Gastroesophageal sphincter (tissue), 4 donors: ENCODE data around the gene SLC30A5. TPM values are rescaled to one million over a fixed set of nuclear protein-coding genes. Genes with fewer than 3 reads are reported as not detected.
"Not testable (repeated sequence)": the region's sequence is repeated elsewhere in the genome, so short reads cannot be mapped to it uniquely, and the experiment has no call there.

ENCODE experiments used
- ATAC-seq: fragments of 150-250 bp; one replicate; pipeline ENCODE4 v1.9.1; 2016; ENCODE audit warnings: mild to moderate bottlenecking, moderate library complexity
- H3K27ac ChIP-seq, 4 donors: fragments of 200-600 bp; sonication (generic) in 3 of 4; 1 replicate in 3 of 4; 2 replicates in 1 of 4; pipeline ENCODE4 v1.5.1; 2016 to 2019
- H3K27me3 ChIP-seq: fragments of 200-600 bp; sonication (generic); one replicate; pipeline ENCODE4 v1.5.1; 2019
- H3K36me3 ChIP-seq, 2 donors: fragments of 200-600 bp; sonication (generic); one replicate each; pipeline ENCODE4 v1.5.1; 2019; ENCODE audit warnings: control low read depth in 1 of 2
- H3K4me1 ChIP-seq, 3 donors: fragments of 200-600 bp; sonication (generic); 1 replicate in 2 of 3; 2 replicates in 1 of 3; pipeline ENCODE4 v1.5.1; 2016 to 2019; ENCODE audit warnings: control low read depth in 2 of 3
- H3K4me3 ChIP-seq, 2 donors: fragments of 200-600 bp; sonication (generic); one replicate each; pipeline ENCODE4 v1.5.1; 2019; ENCODE audit warnings: mild to moderate bottlenecking in 1 of 2, moderate library complexity in 1 of 2
- H3K9me3 ChIP-seq, 3 donors: fragments of 200-600 bp; sonication (generic); one replicate each; pipeline ENCODE4 v1.5.1; 2017 to 2019; ENCODE audit warnings: control low read depth in 2 of 3
- EP300 ChIP-seq: sonication (generic); formaldehyde crosslinking; IDR thresholded peaks from one replicate; pipeline ENCODE4 v1.6.1; 2017; ENCODE audit warnings: antibody characterized with exemption, mild to moderate bottlenecking
- POLR2A ChIP-seq, 2 donors: fragments of 450-650 bp; IDR thresholded peaks; one replicate each; pipeline ENCODE4 v1.6.1; 2017; ENCODE audit warnings: antibody characterized with exemption in 2 of 2, mild to moderate bottlenecking in 2 of 2, moderate library complexity in 1 of 2
- POLR2AphosphoS5 ChIP-seq: sonication (generic); formaldehyde crosslinking; IDR thresholded peaks from one replicate; pipeline ENCODE4 v1.6.1; 2017; ENCODE audit warnings: antibody characterized with exemption
- whole genome bisulfite sequencing, 2 donors: methylation state at CpG; one replicate each; pipeline ENCODE4 v1.1.5; 2018; ENCODE audit warnings: low coverage in 1 of 2; 5-methylcytosine and 5-hydroxymethylcytosine counted together
- total RNA-seq, 4 donors: library from RNA; depleted of rRNA; stranded (reverse); fragments of >200 nt; gene quantifications; one replicate each; pipeline ENCODE4 v1.1.0, GENCODE V29; 2016
- TF ChIP-seq, protein P1 (sequence below), 4 experiments: fragments of 200-600 bp in 2 of 4; fragments of 450-650 bp in 2 of 4; sonication (generic) in 1 of 4; IDR thresholded peaks; one replicate each; pipeline ENCODE4 v1.5.1; 2017 to 2019; ENCODE audit warnings: antibody characterized with exemption in 4 of 4, mild to moderate bottlenecking in 2 of 4, moderate library complexity in 2 of 4

The SLC30A5 gene
- total RNA-seq, 4 donors from 2014 or later, result 33.7 to 48.1 (median 36.1) TPM

DNA sequence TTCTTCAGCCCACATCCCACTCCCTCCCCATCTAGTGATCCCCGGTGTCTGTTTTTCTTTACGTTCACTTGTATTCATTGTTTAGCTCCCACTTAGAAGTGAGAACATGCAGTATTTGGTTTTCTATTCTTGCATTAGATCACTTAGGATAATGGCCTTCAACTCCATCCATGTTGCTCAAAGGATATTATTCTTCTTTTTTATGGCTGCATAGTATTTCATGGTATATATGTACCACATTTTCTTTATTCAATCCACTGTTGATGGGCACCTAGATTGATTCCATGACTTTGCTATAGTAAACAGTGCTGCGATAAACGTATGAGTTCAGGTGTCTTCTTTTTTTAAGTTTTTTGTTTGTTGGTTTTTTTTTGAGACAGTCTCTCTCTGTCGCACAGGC lies 44.0 kb downstream of the SLC30A5 start:
- no peak overlapping the region for H3K27ac ChIP-seq
- peaks cover 0 to 8% (median 3%) of the 10 kb centered on the region in 3 donors for H3K9me3 ChIP-seq
- TF ChIP-seq POLR2AphosphoS5, result no peak
- no peak for TF ChIP-seq EP300
- no peak for ATAC-seq
- WGBS, 2 donors, result 96% methylated on average over 3 to 5 of the region's 5 CpGs
- H3K4me1 ChIP-seq, result no peaks in the 10 kb centered on the region
- H3K36me3 ChIP-seq, result peaks cover 0 to 10% of the 10 kb centered on the region in 2 donors
- no peaks in the 10 kb centered on the region for H3K27me3 ChIP-seq
- no peak overlapping the region for H3K4me3 ChIP-seq

- ATAC-seq, result no peak
- no peak overlapping the region for H3K27ac ChIP-seq
- H3K4me3 ChIP-seq, result no peak overlapping the region
- H3K4me1 ChIP-seq, result no peaks in the 10 kb centered on the region
- peaks cover 0 to under 1% of the 10 kb centered on the region in 2 donors for H3K36me3 ChIP-seq
- WGBS, 2 donors, result 73 to 89% methylated on average over 1 of the region's 1 CpG
- H3K9me3 ChIP-seq, result peaks cover 0 to 8% (median 3%) of the 10 kb centered on the region in 3 donors
- H3K27me3 ChIP-seq, result no peaks in the 10 kb centered on the region
- no peak for TF ChIP-seq POLR2A (IDR thresholded peaks at IDR 0.05)
- TF ChIP-seq, protein P1, sequence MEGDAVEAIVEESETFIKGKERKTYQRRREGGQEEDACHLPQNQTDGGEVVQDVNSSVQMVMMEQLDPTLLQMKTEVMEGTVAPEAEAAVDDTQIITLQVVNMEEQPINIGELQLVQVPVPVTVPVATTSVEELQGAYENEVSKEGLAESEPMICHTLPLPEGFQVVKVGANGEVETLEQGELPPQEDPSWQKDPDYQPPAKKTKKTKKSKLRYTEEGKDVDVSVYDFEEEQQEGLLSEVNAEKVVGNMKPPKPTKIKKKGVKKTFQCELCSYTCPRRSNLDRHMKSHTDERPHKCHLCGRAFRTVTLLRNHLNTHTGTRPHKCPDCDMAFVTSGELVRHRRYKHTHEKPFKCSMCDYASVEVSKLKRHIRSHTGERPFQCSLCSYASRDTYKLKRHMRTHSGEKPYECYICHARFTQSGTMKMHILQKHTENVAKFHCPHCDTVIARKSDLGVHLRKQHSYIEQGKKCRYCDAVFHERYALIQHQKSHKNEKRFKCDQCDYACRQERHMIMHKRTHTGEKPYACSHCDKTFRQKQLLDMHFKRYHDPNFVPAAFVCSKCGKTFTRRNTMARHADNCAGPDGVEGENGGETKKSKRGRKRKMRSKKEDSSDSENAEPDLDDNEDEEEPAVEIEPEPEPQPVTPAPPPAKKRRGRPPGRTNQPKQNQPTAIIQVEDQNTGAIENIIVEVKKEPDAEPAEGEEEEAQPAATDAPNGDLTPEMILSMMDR (IDR thresholded peaks at IDR 0.05), result no peak
- TF ChIP-seq POLR2AphosphoS5, result no peak
- no peak for TF ChIP-seq EP300
These were observed 45.0 kb downstream of the SLC30A5 start for GRCh38 chr5:69138766-69139165.

- H3K27ac ChIP-seq, H3K9me3 ChIP-seq, H3K27me3 ChIP-seq, H3K36me3 ChIP-seq, ATAC-seq, H3K4me3 ChIP-seq, H3K4me1 ChIP-seq: not testable (repeated sequence)
- WGBS, 2 donors, result 95 to 100% methylated on average over 3 to 4 of the region's 4 CpGs
These were observed 46.4 kb downstream of the SLC30A5 start for GRCh38 chr5:69140239-69140638.

DNA sequence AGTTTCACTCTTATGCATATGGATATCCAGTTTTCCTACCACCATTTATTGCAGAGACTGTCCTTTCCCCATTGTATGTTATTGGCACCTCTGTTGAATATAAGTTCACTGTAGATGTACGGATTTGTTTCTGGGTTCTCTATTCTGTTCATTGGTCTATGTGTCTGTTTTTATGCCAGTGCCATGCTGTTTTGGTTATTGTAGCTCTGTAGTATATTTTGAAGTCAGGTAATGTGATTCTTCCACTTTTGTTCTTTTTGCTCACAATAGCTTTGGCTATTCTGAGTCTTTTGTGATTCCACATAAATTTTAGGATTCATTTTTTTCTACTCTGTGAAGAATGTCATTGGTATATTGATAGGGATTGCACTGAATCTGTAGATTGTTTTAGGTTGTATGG lies 47.0 kb downstream of the SLC30A5 start:
- no peaks in the 10 kb centered on the region for H3K4me1 ChIP-seq
- WGBS, 2 donors, result 83% methylated on average over 1 of the region's 1 CpG; no CpG with 5 or more reads in 1 of the 2 donors
- H3K4me3 ChIP-seq, result no peak overlapping the region
- no peak overlapping the region for H3K27ac ChIP-seq
- TF ChIP-seq, protein P1 (IDR thresholded peaks at IDR 0.05), result no peak
- TF ChIP-seq POLR2A (IDR thresholded peaks at IDR 0.05) (no peak), POLR2AphosphoS5 (no peak), EP300 (no peak)
- ATAC-seq, result no peak
- peaks cover 0 to 8% (median 3%) of the 10 kb centered on the region in 3 donors for H3K9me3 ChIP-seq
- H3K36me3 ChIP-seq, result no peaks in the 10 kb centered on the region
- no peaks in the 10 kb centered on the region for H3K27me3 ChIP-seq

- not testable (repeated sequence) for H3K27me3 ChIP-seq, H3K36me3 ChIP-seq, H3K9me3 ChIP-seq, H3K4me1 ChIP-seq, H3K4me3 ChIP-seq, H3K27ac ChIP-seq, ATAC-seq
- 83 to 95% methylated on average over 1 to 3 of the region's 7 CpGs for WGBS, 2 donors
These were observed 54.8 kb downstream of the SLC30A5 start for GRCh38 chr5:69148576-69148975.

- Histone ChIP-seq H3K27ac (no peak overlapping the region), H3K4me3 (no peak overlapping the region), H3K27me3 (no peaks in the 10 kb centered on the region), H3K36me3 (no peaks in the 10 kb centered on the region), H3K9me3 (no peaks in the 10 kb centered on the region), H3K4me1 (no peaks in the 10 kb centered on the region)
- WGBS, 2 donors, result 100% methylated on average over 1 of the region's 2 CpGs
- ATAC-seq, result no peak
- TF ChIP-seq, protein P1 (IDR thresholded peaks at IDR 0.05), result no peak
- TF ChIP-seq EP300 (no peak), POLR2AphosphoS5 (no peak), POLR2A (IDR thresholded peaks at IDR 0.05) (no peak)
These were observed 55.3 kb downstream of the SLC30A5 start for GRCh38 chr5:69148981-69149675.
